Neuronal stem cell (in vitro differentiated cells): ENCODE data around the gene LRIT2.

Source experiments
- DNase-seq: peaks from one replicate; pipeline ENCODE4 v3.0.0-alpha.2; 2013; ENCODE audit warnings: low spot score
- H2AFZ ChIP-seq: one replicate; pipeline ENCODE4 v1.6.1; 2013; ENCODE audit warnings: mild to moderate bottlenecking, low read length, inconsistent platforms
- H2AK5ac ChIP-seq: 2 replicates; pipeline ENCODE4 v1.6.1; 2013; ENCODE audit warnings: low read depth, mild to moderate bottlenecking, inconsistent platforms, low read length, moderate library complexity, mixed read lengths
- H2BK120ac ChIP-seq: 2 replicates; pipeline ENCODE4 v1.6.1; 2013; ENCODE audit warnings: low read depth, mild to moderate bottlenecking, inconsistent platforms, low read length, moderate library complexity, mixed read lengths
- H2BK12ac ChIP-seq: one replicate; pipeline ENCODE4 v1.6.1; 2013; ENCODE audit warnings: low read length, inconsistent platforms
- H2BK15ac ChIP-seq: 2 replicates; pipeline ENCODE4 v1.6.1; 2013; ENCODE audit warnings: mild to moderate bottlenecking, low read length, inconsistent platforms, mixed read lengths
- H2BK5ac ChIP-seq: one replicate; pipeline ENCODE4 v1.6.1; 2013; ENCODE audit warnings: inconsistent platforms, mild to moderate bottlenecking, low read length, moderate library complexity
- H3K14ac ChIP-seq: one replicate; pipeline ENCODE4 v1.6.1; 2013; ENCODE audit warnings: low read length, inconsistent platforms
- H3K18ac ChIP-seq: 2 replicates; pipeline ENCODE4 v1.6.1; 2013; ENCODE audit warnings: low read length, inconsistent platforms
- H3K23ac ChIP-seq: 2 replicates; pipeline ENCODE4 v1.6.1; 2013; ENCODE audit warnings: low read depth, mild to moderate bottlenecking, mixed read lengths, low read length, inconsistent platforms; ENCODE audit not compliant: poor library complexity
- H3K27ac ChIP-seq: replicated peaks from 3 replicates; pipeline ENCODE4 v1.5.1; 2013; ENCODE audit warnings: low read length, inconsistent platforms
- H3K27me3 ChIP-seq, 3 experiments: 2 replicates each; pipeline ENCODE4 v1.6.1; 2013; ENCODE audit warnings: low read length in 3 of 3, mild to moderate bottlenecking in 2 of 3, inconsistent platforms in 1 of 3, low read depth in 1 of 3, mixed read lengths in 1 of 3, moderate library complexity in 1 of 3; ENCODE audit not compliant: control insufficient read depth in 3 of 3, insufficient read depth in 3 of 3
- H3K36me3 ChIP-seq, 2 donors: replicated peaks in 1 of 2; 2 replicates each; pipeline ENCODE4 v1.6.1; 2013; ENCODE audit warnings: low read length in 2 of 2; ENCODE audit not compliant: control insufficient read depth in 2 of 2, insufficient read depth in 2 of 2
- H3K4ac ChIP-seq: 2 replicates; pipeline ENCODE4 v1.6.1; 2013; ENCODE audit warnings: inconsistent platforms, mild to moderate bottlenecking, low read length, moderate library complexity
- H3K4me1 ChIP-seq, 2 donors: 1 replicate in 1 of 2; 2 replicates in 1 of 2; pipeline ENCODE4 v1.6.1; 2013; ENCODE audit warnings: low read length in 2 of 2, low read depth in 1 of 2; ENCODE audit not compliant: control insufficient read depth in 2 of 2, insufficient read depth in 1 of 2
- H3K4me2 ChIP-seq: one replicate; pipeline ENCODE4 v1.6.1; 2013; ENCODE audit warnings: mild to moderate bottlenecking, low read length, inconsistent platforms; ENCODE audit not compliant: insufficient read depth, poor library complexity, severe bottlenecking
- H3K4me3 ChIP-seq, 2 donors: 2 replicates each; pipeline ENCODE4 v1.5.1; 2013; ENCODE audit warnings: low read length in 2 of 2, mild to moderate bottlenecking in 2 of 2, inconsistent platforms in 1 of 2, moderate library complexity in 1 of 2
- H3K79me1 ChIP-seq: one replicate; pipeline ENCODE4 v1.6.1; 2013; ENCODE audit warnings: low read depth, mild to moderate bottlenecking, inconsistent platforms, low read length, moderate library complexity
- H3K9ac ChIP-seq: one replicate; pipeline ENCODE4 v1.6.1; 2013; ENCODE audit warnings: mild to moderate bottlenecking, low read depth, low read length, inconsistent platforms; ENCODE audit not compliant: poor library complexity
- H3K9me3 ChIP-seq, 2 donors: replicated peaks in 1 of 2; 2 replicates each; pipeline versions ENCODE3 to v1.6.1; 2013; ENCODE audit warnings: low read length in 2 of 2, mild to moderate bottlenecking in 2 of 2, inconsistent platforms in 1 of 2, low read depth in 1 of 2, mixed read lengths in 1 of 2, moderate library complexity in 1 of 2; ENCODE audit not compliant: control insufficient read depth in 2 of 2, insufficient read depth in 1 of 2
- H4K8ac ChIP-seq: one replicate; pipeline ENCODE4 v1.6.1; 2013; ENCODE audit warnings: low read depth, mild to moderate bottlenecking, inconsistent platforms, low read length, moderate library complexity
- H4K91ac ChIP-seq: one replicate; pipeline ENCODE4 v1.6.1; 2013; ENCODE audit warnings: low read length, low read depth, mild to moderate bottlenecking, inconsistent platforms; ENCODE audit not compliant: poor library complexity
- WGBS, 2 donors: extraction: QIAGEN DNeasy Blood & Tissue Kit; methylation state at CpG; one replicate each; pipeline ENCODE4 v1.1.7; 2013; ENCODE audit warnings: missing lambda C conversion rate in 2 of 2, mixed read lengths in 1 of 2; ENCODE audit not compliant: insufficient read length in 2 of 2, insufficient replicate concordance in 1 of 2; ENCODE audit errors: extremely low coverage in 2 of 2; 5-methylcytosine and 5-hydroxymethylcytosine counted together

Gene LRIT2

GRCh38 chr10:84241185-84241790 is 15.9 kb upstream of the LRIT2 start, which contains the start of gene LRIT1:
TSS of gene LRIT1 (minus strand) at chr10:84241546. CDS start at chr10:84241439, 107 bp downstream.
- no CpG with 5 or more reads among the region's 13 CpGs for WGBS, 2 donors
- peak within 1 kb of the TSS; percentile 64 for H2BK12ac ChIP-seq
- H3K4me1 ChIP-seq, result peaks cover 3 to 29% of the 10 kb centered on the region in 2 donors
- no peak for DNase-seq
- no peak within 1 kb of the TSS for H3K27ac ChIP-seq
- peak within 1 kb of the TSS; percentile 68 for H2AK5ac ChIP-seq
- peak within 1 kb of the TSS; percentile 53 for H2BK15ac ChIP-seq
- no peak within 1 kb of the TSS for H3K14ac ChIP-seq
- H2BK5ac ChIP-seq, result peak within 1 kb of the TSS; percentile 30
- peak within 1 kb of the TSS; percentile 88 for H3K18ac ChIP-seq
- H3K79me1 ChIP-seq, result no peaks in the 10 kb centered on the region
- H3K9ac ChIP-seq, result no peak within 1 kb of the TSS
- no peaks in the 10 kb centered on the region for H3K9me3 ChIP-seq
- H2AFZ ChIP-seq, result no peak within 1 kb of the TSS
- no peak within 1 kb of the TSS for H4K91ac ChIP-seq
- no peak within 1 kb of the TSS for H3K4me3 ChIP-seq
- no peak within 1 kb of the TSS for H3K23ac ChIP-seq
- no peaks in the 10 kb centered on the region for H3K36me3 ChIP-seq
- no peak within 1 kb of the TSS for H3K4ac ChIP-seq
- peaks cover 0 to 23% (median 3%) of the 10 kb centered on the region in 3 experiments for H3K27me3 ChIP-seq
- no peak within 1 kb of the TSS for H4K8ac ChIP-seq
- H3K4me2 ChIP-seq, result no peak within 1 kb of the TSS
- peak within 1 kb of the TSS; percentile 73 for H2BK120ac ChIP-seq

GRCh38 chr10:84238909-84239308 is 13.6 kb upstream of the LRIT2 start:
- Histone ChIP-seq H2BK15ac (no peak overlapping the region), H4K8ac (no peak overlapping the region), H3K4me3 (no peak overlapping the region), H3K23ac (no peak overlapping the region), H3K4ac (no peak overlapping the region), H3K9ac (no peak overlapping the region), H3K4me1 (peaks cover 0 to 12% of the 10 kb centered on the region in 2 donors), H3K27ac (no peak overlapping the region), H4K91ac (no peak overlapping the region), H3K36me3 (no peaks in the 10 kb centered on the region), H3K4me2 (no peak overlapping the region), H2BK12ac (no peak overlapping the region), H2AK5ac (no peak overlapping the region), H2BK120ac (no peak overlapping the region), H2AFZ (no peak overlapping the region), H3K18ac (no peak overlapping the region), H3K9me3 (no peaks in the 10 kb centered on the region), H3K14ac (no peak overlapping the region), H3K79me1 (no peaks in the 10 kb centered on the region), H2BK5ac (no peak overlapping the region), H3K27me3 (peaks cover 0 to 23% (median 3%) of the 10 kb centered on the region in 3 experiments)
- no CpG with 5 or more reads among the region's 3 CpGs for WGBS, 2 donors
- DNase-seq, result no peak

GRCh38 chr10:84237199-84238051 is 12.1 kb upstream of the LRIT2 start:
- H3K9me3 ChIP-seq, result no peaks in the 10 kb centered on the region
- H2AK5ac ChIP-seq, result peak overlapping the region; percentile 88
- WGBS, 2 donors, result no CpG with 5 or more reads among the region's 52 CpGs
- no peak overlapping the region for H3K4ac ChIP-seq
- peaks cover 0 to 23% (median 5%) of the 10 kb centered on the region in 3 experiments for H3K27me3 ChIP-seq
- no peak overlapping the region for H3K27ac ChIP-seq
- H3K79me1 ChIP-seq, result no peaks in the 10 kb centered on the region
- no peak overlapping the region for H3K14ac ChIP-seq
- peak overlapping the region; percentile 90 for H3K18ac ChIP-seq
- no peak overlapping the region for H3K4me2 ChIP-seq
- no peak overlapping the region for H4K91ac ChIP-seq
- H3K23ac ChIP-seq, result peak overlapping the region; percentile 23
- peak overlapping the region; percentile 79 for H2BK12ac ChIP-seq
- no peak overlapping the region for H4K8ac ChIP-seq
- no peak overlapping the region for H3K9ac ChIP-seq
- H2BK5ac ChIP-seq, result no peak overlapping the region
- H3K4me1 ChIP-seq, result peaks cover 0 to 9% of the 10 kb centered on the region in 2 donors
- H2BK15ac ChIP-seq, result peak overlapping the region; percentile 92
- H2AFZ ChIP-seq, result peak overlapping the region; percentile 45
- H2BK120ac ChIP-seq, result no peak overlapping the region
- H3K36me3 ChIP-seq, result no peaks in the 10 kb centered on the region
- H3K4me3 ChIP-seq, result no peak overlapping the region
- peak; percentile 14 for DNase-seq

GRCh38 chr10:84236807-84237198 is 11.5 kb upstream of the LRIT2 start:
- Histone ChIP-seq H2BK120ac (no peak overlapping the region), H3K36me3 (no peaks in the 10 kb centered on the region), H3K27ac (no peak overlapping the region), H3K4me2 (no peak overlapping the region), H3K4me1 (peaks cover 0 to 9% of the 10 kb centered on the region in 2 donors), H3K27me3 (peaks cover 0 to 23% (median 5%) of the 10 kb centered on the region in 3 experiments), H2BK15ac (no peak overlapping the region), H3K18ac (no peak overlapping the region), H3K14ac (no peak overlapping the region), H4K8ac (no peak overlapping the region), H2AK5ac (no peak overlapping the region), H2BK12ac (peak overlapping the region; percentile 4), H4K91ac (no peak overlapping the region), H2AFZ (no peak overlapping the region), H3K4me3 (no peak overlapping the region), H3K9ac (no peak overlapping the region), H3K4ac (no peak overlapping the region), H3K23ac (no peak overlapping the region), H2BK5ac (no peak overlapping the region), H3K9me3 (no peaks in the 10 kb centered on the region), H3K79me1 (no peaks in the 10 kb centered on the region)
- no CpG with 5 or more reads among the region's 6 CpGs for WGBS, 2 donors
- no peak for DNase-seq
